GM12875 (cell line): Measurements from ENCODE around the gene PSD.

Experiments used
- H3K4me3 ChIP-seq: one replicate; pipeline ENCODE4 v1.5.1; 2011; ENCODE audit warnings: low read depth, low read length, control low read depth
- CTCF ChIP-seq: IDR thresholded peaks from 2 replicates; pipeline ENCODE4 v1.5.1; 2011; ENCODE audit warnings: low read depth, mild to moderate bottlenecking, control low read depth, inconsistent platforms, low read length, moderate library complexity, borderline replicate concordance; ENCODE audit not compliant: insufficient read depth

Gene PSD

GRCh38 chr10:102420181-102420713, 1.7 kb upstream of the PSD start:
- no peak for TF ChIP-seq CTCF
- peak overlapping the region; percentile 98 for H3K4me3 ChIP-seq

- TF ChIP-seq CTCF: no peak
- peak overlapping the region; percentile 98 for H3K4me3 ChIP-seq
Measured at GRCh38 chr10:102419269-102420180, 940 bp upstream of the PSD start.

- H3K4me3 ChIP-seq: no peak overlapping the region
- TF ChIP-seq CTCF: no peak
Measured at GRCh38 chr10:102416695-102417094, 1.9 kb downstream of the PSD start.

GRCh38 chr10:102416283-102416682, 2.3 kb downstream of the PSD start:
- no peak overlapping the region for H3K4me3 ChIP-seq
- TF ChIP-seq CTCF: no peak

- no peak for TF ChIP-seq CTCF
Measured at GRCh38 chr10:102414749-102415148, 3.8 kb downstream of the PSD start.

GRCh38 chr10:102413806-102414561, 4.6 kb downstream of the PSD start:
- H3K4me3 ChIP-seq: no peak overlapping the region
- TF ChIP-seq CTCF: no peak

More at GRCh38 chr10:102414749-102415148, 3.8 kb downstream of the PSD start:
- H3K4me3 ChIP-seq: no peak overlapping the region
